Measurements from ENCODE around the gene GALR3.

DNA sequence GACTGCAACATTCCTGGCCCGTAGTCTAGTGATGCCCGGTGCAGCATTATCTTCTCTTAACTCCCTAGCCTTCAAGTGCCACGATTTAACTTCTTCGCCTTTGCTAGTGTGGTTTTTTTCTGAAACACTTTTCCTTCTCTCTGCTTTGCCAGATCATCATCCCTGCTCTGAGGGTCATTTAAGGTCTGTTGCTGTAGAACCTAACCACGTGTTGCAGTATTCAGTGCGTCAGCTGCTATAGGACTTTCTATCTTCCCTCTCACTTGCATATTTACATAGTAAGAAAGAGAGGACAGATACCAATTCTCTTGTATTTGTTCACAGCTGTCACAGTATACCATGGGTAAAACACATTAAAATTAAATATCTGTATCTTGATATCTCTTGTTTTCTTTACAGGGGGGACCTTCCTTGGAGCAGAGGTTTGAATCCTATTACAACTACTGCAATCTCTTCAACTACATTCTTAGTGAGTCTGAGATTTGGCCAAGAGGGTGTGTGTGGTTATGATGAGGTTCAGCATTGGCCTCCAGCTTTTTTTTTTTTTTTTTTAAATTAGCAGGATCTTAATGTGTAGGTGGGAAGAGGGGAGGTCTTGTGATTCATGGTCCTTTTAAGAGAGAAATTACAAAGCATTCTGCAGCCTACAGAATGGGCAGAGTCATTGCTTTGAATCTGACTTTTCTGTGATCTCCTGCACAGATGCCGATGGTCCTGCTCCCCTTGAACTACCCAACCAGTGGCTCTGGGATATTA is 39.6 kb downstream of the GALR3 start:
- TF ChIP-seq POLR2A (IDR thresholded peaks at IDR 0.05; ENCODE audit: low read depth, low read length) (no peak), POLR2AphosphoS5 (IDR thresholded peaks at IDR 0.05; ENCODE audit: low read depth, low read length) (no peak)
